Measurements from ENCODE around the gene RETREG3.

The RETREG3 gene

GRCh38 chr17:42536372-42537155, 72.6 kb downstream of the RETREG3 start:
- in situ Hi-C loops (cut with MboI; ENCODE audit: low sequenced_read_pairs) = no loop called here

- in situ Hi-C loops (cut with MboI; ENCODE audit: low sequenced_read_pairs) = no loop called here
These were observed 73.2 kb downstream of the RETREG3 start, which contains the start of gene NAGLU for GRCh38 chr17:42536048-42536371. Gene NAGLU, plus strand, starts transcription at chr17:42536241. Its CDS starts 32 bp downstream, at chr17:42536273.

GRCh38 chr17:42535155-42536047, 73.8 kb downstream of the RETREG3 start:
- in situ Hi-C loops (cut with MboI; ENCODE audit: low sequenced_read_pairs) = no loop called here

- in situ Hi-C loops (cut with MboI; ENCODE audit: low sequenced_read_pairs) = no loop called here
These were observed 77.5 kb downstream of the RETREG3 start for GRCh38 chr17:42531455-42532354.

- in situ Hi-C loops (cut with MboI; ENCODE audit: low sequenced_read_pairs) = no loop called here
These were observed 78.2 kb downstream of the RETREG3 start for GRCh38 chr17:42530952-42531454.

Data from HL-60/S4 (cell line).